HFFc6 (cell line): ENCODE data around the gene HLA-DQA1. TPM values are rescaled to one million over a fixed set of nuclear protein-coding genes. Genes with fewer than 3 reads are reported as not detected.
"Not testable (repeated sequence)": the region's sequence is repeated elsewhere in the genome, so short reads cannot be mapped to it uniquely, and the experiment has no call there.

Source experiments
- DNase-seq: peaks from one replicate; pipeline ENCODE4 v3.0.0-alpha.2; 2018
- H3K27ac Mint-ChIP-seq: 2 replicates; pipeline ENCODE4 v1.8.0; 2020; ENCODE audit warnings: mild to moderate bottlenecking, mixed read lengths
- H3K27me3 Mint-ChIP-seq: 2 replicates; pipeline ENCODE4 v1.8.0; 2021; ENCODE audit warnings: mild to moderate bottlenecking, moderate library complexity, mixed read lengths; ENCODE audit not compliant: insufficient read depth
- H3K36me3 Mint-ChIP-seq: 2 replicates; pipeline ENCODE4 v1.8.0; 2021; ENCODE audit warnings: low read depth, mixed read lengths
- H3K4me1 Mint-ChIP-seq: 2 replicates; pipeline ENCODE4 v1.8.0; 2020; ENCODE audit warnings: low read depth, mixed read lengths
- H3K4me3 Mint-ChIP-seq: 2 replicates; pipeline ENCODE4 v1.8.0; 2020; ENCODE audit warnings: mild to moderate bottlenecking, moderate library complexity, mixed read lengths
- H3K9me3 Mint-ChIP-seq: 2 replicates; pipeline ENCODE4 v1.8.0; 2020; ENCODE audit warnings: mild to moderate bottlenecking, mixed read lengths
- CTCF ChIP-seq: fragments of 200-600 bp; sonication (generic); IDR thresholded peaks from 2 replicates; pipeline ENCODE4 v1.5.0; 2021; ENCODE audit warnings: antibody characterized with exemption, mild to moderate bottlenecking
- total RNA-seq, 6 experiments: library from RNA; stranded (reverse); fragmentation: NEBNext Ultra II Directional; extraction: Animal tissue kit (Norgen Biotek cat#: 25700); gene quantifications; 2 replicates in 1 of 6; 3 replicates in 5 of 6; pipeline ENCODE4 v1.2.3, GENCODE V29; 2021

The HLA-DQA1 gene
- total RNA-seq, 6 experiments from 2014 or later: not detected

DNA sequence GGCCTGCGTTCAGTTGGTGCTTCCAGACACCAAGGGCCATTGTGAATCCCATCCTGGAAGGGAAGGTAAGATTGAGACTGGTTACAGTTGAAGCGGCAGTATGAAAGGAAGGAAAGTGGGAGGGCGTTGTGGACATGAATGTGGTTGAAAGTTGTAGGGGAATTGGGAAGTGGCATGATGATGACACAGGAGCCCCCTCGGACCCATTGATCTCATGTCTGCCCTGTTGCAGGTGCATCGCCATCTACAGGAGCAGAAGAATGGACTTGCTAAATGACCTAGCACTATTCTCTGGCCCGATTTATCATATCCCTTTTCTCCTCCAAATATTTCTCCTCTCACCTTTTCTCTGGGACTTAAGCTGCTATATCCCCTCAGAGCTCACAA, 5.5 kb downstream of the HLA-DQA1 start:
- DNase-seq: no peak
- Mint-ChIP-seq H3K27me3 (peaks cover 8% of the 10 kb centered on the region), H3K27ac (no peak overlapping the region), H3K4me3 (no peak overlapping the region), H3K4me1 (no peaks in the 10 kb centered on the region), H3K9me3 (no peaks in the 10 kb centered on the region), H3K36me3 (no peaks in the 10 kb centered on the region)
- TF ChIP-seq CTCF: no peak

DNA sequence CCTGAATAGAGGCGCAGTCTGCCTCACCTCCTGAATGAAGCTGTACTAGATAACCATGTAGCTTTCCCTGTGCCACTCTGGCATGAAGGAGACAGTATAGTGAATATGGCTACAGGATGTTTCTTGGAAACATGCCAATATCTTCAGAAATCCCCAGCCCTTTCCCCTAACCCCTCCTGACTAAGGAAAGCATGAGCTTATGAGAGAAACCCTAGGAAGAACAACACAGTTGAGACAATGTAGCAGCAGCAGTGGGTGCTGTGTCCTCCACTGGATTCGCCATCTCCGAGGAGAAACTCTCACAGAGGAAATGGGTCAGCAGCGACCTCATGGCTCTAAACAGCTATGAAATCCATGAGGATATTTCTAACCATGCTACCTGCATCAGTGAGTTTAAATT, 6.7 kb downstream of the HLA-DQA1 start:
- Mint-ChIP-seq H3K4me1 (no peaks in the 10 kb centered on the region), H3K27me3 (peaks cover 8% of the 10 kb centered on the region), H3K27ac (no peak overlapping the region), H3K9me3 (no peaks in the 10 kb centered on the region), H3K4me3 (no peak overlapping the region), H3K36me3 (no peaks in the 10 kb centered on the region)
- no peak for DNase-seq
- no peak for TF ChIP-seq CTCF

GRCh38 chr6:32645047-32645703, 8.0 kb downstream of the HLA-DQA1 start:
- H3K4me1 Mint-ChIP-seq: no peaks in the 10 kb centered on the region

GRCh38 chr6:32655203-32655710, 18.1 kb downstream of the HLA-DQA1 start:
- H3K4me1 Mint-ChIP-seq: no peaks in the 10 kb centered on the region
- H3K36me3 Mint-ChIP-seq: no peaks in the 10 kb centered on the region
- DNase-seq: no peak
- no peaks in the 10 kb centered on the region for H3K9me3 Mint-ChIP-seq
- no peak for TF ChIP-seq CTCF
- no peak overlapping the region for H3K4me3 Mint-ChIP-seq
- peaks cover 9% of the 10 kb centered on the region for H3K27me3 Mint-ChIP-seq
- no peak overlapping the region for H3K27ac Mint-ChIP-seq

More at GRCh38 chr6:32645047-32645703, 8.0 kb downstream of the HLA-DQA1 start:
- Mint-ChIP-seq H3K27me3 (peaks cover 2% of the 10 kb centered on the region), H3K36me3 (no peaks in the 10 kb centered on the region), H3K27ac (no peak overlapping the region), H3K4me3 (no peak overlapping the region), H3K9me3 (no peaks in the 10 kb centered on the region)
- no peak for TF ChIP-seq CTCF
- DNase-seq: no peak

- H3K36me3 Mint-ChIP-seq, DNase-seq, H3K4me3 Mint-ChIP-seq, H3K9me3 Mint-ChIP-seq, H3K27ac Mint-ChIP-seq, H3K4me1 Mint-ChIP-seq: not testable (repeated sequence)
- H3K27me3 Mint-ChIP-seq: peaks cover 19% of the 10 kb centered on the region
Observed at GRCh38 chr6:32657329-32657728, 20.1 kb downstream of the HLA-DQA1 start.

- H3K36me3 Mint-ChIP-seq, H3K4me1 Mint-ChIP-seq, H3K4me3 Mint-ChIP-seq, H3K27ac Mint-ChIP-seq, DNase-seq, H3K9me3 Mint-ChIP-seq: not testable (repeated sequence)
- H3K27me3 Mint-ChIP-seq: peaks cover 19% of the 10 kb centered on the region
Observed at GRCh38 chr6:32657819-32658218, 20.6 kb downstream of the HLA-DQA1 start.
